ENCODE results near the gene LARP4. TPM values are rescaled to one million over a fixed set of nuclear protein-coding genes. Genes with fewer than 3 reads are reported as not detected.
A peak's percentile ranks its signal among the peaks of the same experiment; 100 is the strongest.

Gene LARP4
- total and polyA plus RNA-seq, 2 donors (not counting 3 experiments of a cell fraction or from before 2014, with no cell fraction given), result 8.9 to 69.6 TPM

DNA sequence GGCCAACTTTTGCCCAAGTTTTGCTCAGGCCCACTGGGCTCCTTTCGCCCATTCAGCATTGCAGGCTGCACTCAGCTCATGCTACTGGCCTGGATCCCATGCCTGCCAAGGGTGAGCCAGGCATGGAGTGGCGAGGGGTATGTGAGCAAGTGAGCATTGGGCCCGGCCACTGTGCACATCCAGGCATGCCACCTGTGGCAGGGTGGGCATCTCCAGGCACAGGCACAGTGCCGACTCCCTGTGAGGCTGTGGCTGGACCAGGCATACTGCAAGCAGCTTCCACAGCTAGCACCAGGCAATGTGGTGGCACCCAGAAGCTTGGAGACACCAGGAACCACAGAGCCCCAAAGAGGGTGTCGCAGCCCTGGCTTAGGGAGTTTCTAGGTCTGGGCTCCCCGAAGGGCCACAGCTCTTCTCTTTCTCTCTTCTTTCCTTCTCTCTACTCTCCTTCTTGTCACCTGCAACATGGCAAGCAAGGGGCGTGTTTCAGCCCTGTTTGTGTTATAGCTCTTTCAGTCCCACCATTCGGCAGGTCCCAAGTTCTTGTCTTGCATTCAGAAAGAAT is 19.8 kb upstream of the LARP4 start:
- POLR2A ChIA-PET, result no interaction called here

DNA sequence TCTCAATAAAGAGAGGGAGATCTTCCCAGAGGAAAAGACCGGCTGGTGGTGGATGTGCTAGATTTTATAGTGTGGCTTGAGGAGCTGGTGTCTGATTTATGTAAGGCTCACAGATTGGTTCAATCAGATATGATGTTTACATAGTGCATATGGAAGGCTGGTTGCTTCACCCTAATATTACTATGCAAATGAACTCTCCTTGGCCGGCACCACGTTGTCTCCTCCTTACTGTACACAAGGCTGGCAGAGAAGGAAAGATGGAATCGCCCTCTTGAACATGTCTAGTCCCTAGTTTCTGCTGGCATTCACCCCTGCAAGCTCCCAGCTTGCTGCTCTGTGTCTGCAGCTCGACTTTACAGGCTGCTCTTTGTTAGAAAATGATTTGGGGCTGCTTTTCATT is 13.2 kb upstream of the LARP4 start:
- Histone ChIP-seq H3K4me1 (ENCODE audit: control insufficient read depth, extremely low read depth, insufficient read depth, low read length) (peaks cover 15% of the 10 kb centered on the region), H3K79me2 (ENCODE audit: control insufficient read depth, insufficient read depth, low read length) (no peaks in the 10 kb centered on the region), H3K4me2 (ENCODE audit: insufficient read depth, low read length) (no peak overlapping the region), H3K36me3 (ENCODE audit: control insufficient read depth in 2 of 2, extremely low read depth in 1 of 2, insufficient read depth in 2 of 2, low read length in 2 of 2) (no peaks in the 10 kb centered on the region), H2AFZ (ENCODE audit: low read depth, low read length) (peak overlapping the region; percentile 46), H3K4me3 (replicated peaks in 1 of 3; ENCODE audit: insufficient read depth in 1 of 3, low read depth in 1 of 3, low read length in 3 of 3) (no peak overlapping the region), H3K9me3 (replicated peaks; ENCODE audit: control insufficient read depth, insufficient read depth, low read length) (no peaks in the 10 kb centered on the region), H4K20me1 (replicated peaks; ENCODE audit: control insufficient read depth, extremely low read depth, insufficient read depth, low read length) (no peaks in the 10 kb centered on the region), H3K9ac (replicated peaks; ENCODE audit: extremely low read depth, insufficient read depth, low read length) (no peak overlapping the region), H3K27me3 (ENCODE audit: control insufficient read depth in 2 of 2, insufficient read depth in 2 of 2, low read length in 2 of 2) (no peaks in the 10 kb centered on the region), H3K9me1 (replicated peaks; ENCODE audit: control insufficient read depth, extremely low read depth, insufficient read depth, low read length) (no peaks in the 10 kb centered on the region), H3K27ac (ENCODE audit: insufficient read depth, low read depth, low read length) (no peak overlapping the region)
- BruUV-seq (replicated peaks), result no TSS peak
- CTCF ChIA-PET, result no interaction called here
- TF ChIP-seq, protein P1, sequence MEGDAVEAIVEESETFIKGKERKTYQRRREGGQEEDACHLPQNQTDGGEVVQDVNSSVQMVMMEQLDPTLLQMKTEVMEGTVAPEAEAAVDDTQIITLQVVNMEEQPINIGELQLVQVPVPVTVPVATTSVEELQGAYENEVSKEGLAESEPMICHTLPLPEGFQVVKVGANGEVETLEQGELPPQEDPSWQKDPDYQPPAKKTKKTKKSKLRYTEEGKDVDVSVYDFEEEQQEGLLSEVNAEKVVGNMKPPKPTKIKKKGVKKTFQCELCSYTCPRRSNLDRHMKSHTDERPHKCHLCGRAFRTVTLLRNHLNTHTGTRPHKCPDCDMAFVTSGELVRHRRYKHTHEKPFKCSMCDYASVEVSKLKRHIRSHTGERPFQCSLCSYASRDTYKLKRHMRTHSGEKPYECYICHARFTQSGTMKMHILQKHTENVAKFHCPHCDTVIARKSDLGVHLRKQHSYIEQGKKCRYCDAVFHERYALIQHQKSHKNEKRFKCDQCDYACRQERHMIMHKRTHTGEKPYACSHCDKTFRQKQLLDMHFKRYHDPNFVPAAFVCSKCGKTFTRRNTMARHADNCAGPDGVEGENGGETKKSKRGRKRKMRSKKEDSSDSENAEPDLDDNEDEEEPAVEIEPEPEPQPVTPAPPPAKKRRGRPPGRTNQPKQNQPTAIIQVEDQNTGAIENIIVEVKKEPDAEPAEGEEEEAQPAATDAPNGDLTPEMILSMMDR (IDR thresholded peaks at IDR 0.05; ENCODE audit: extremely low read depth in 1 of 2, insufficient read depth in 1 of 2, low read depth in 1 of 2, low read length in 2 of 2), result no peak
- TF ChIP-seq GATA2 (IDR thresholded peaks at IDR 0.05; ENCODE audit: insufficient read depth, insufficient read length, low read depth, low read length), result no peak
- TF ChIP-seq, protein P2, sequence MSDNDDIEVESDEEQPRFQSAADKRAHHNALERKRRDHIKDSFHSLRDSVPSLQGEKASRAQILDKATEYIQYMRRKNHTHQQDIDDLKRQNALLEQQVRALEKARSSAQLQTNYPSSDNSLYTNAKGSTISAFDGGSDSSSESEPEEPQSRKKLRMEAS (IDR thresholded peaks at IDR 0.05; ENCODE audit: insufficient read depth, insufficient read length), result no peak
- TF ChIP-seq FOS (IDR thresholded peaks at IDR 0.05; ENCODE audit: borderline replicate concordance, insufficient read depth, low read length), result no peak
- TF ChIP-seq EZH2 (IDR thresholded peaks at IDR 0.05; ENCODE audit: borderline replicate concordance, low read depth, low read length, severe bottlenecking), result no peak
- TF ChIP-seq POLR2AphosphoS5 (IDR thresholded peaks at IDR 0.05; ENCODE audit: insufficient read depth, low read depth, low read length), result no peak
- no peak for TF ChIP-seq JUN (IDR thresholded peaks at IDR 0.05; ENCODE audit: borderline replicate concordance, insufficient read depth, insufficient read length, low read depth)
- no peak for TF ChIP-seq POLR2A (IDR thresholded peaks at IDR 0.05; ENCODE audit: low read depth, low read length)
- no peak for TF ChIP-seq MYC (IDR thresholded peaks at IDR 0.05; ENCODE audit: low read depth, low read length)
- POLR2A ChIA-PET, result no interaction called here
- intact Hi-C loops (cut with micrococcal nuclease) (no loop called here), dilution Hi-C loops (cut with MboI; ENCODE audit: extremely low pct_ligation_motif_present, low sequenced_read_pairs) (no loop called here)
- no peak for DNase-seq (ENCODE audit: low read depth, low spot score)
- no peak for FAIRE-seq

More for the DNA sequence above, 19.8 kb upstream of the LARP4 start:
- no peaks in the 10 kb centered on the region for H3K4me1 ChIP-seq (ENCODE audit: control insufficient read depth, extremely low read depth, insufficient read depth, low read length)
- H3K9me1 ChIP-seq (replicated peaks; ENCODE audit: control insufficient read depth, extremely low read depth, insufficient read depth, low read length), result no peaks in the 10 kb centered on the region
- H3K27me3 ChIP-seq (ENCODE audit: control insufficient read depth in 2 of 2, insufficient read depth in 2 of 2, low read length in 2 of 2), result no peaks in the 10 kb centered on the region
- BruUV-seq (replicated peaks), result no TSS peak
- no peaks in the 10 kb centered on the region for H3K79me2 ChIP-seq (ENCODE audit: control insufficient read depth, insufficient read depth, low read length)
- intact Hi-C loops (cut with micrococcal nuclease), result no loop called here
- H2AFZ ChIP-seq (ENCODE audit: low read depth, low read length), result no peak overlapping the region
- H3K4me3 ChIP-seq (replicated peaks in 1 of 3; ENCODE audit: insufficient read depth in 1 of 3, low read depth in 1 of 3, low read length in 3 of 3), result no peak overlapping the region
- CTCF ChIA-PET, result no interaction called here
- no peaks in the 10 kb centered on the region for H3K9me3 ChIP-seq (replicated peaks; ENCODE audit: control insufficient read depth, insufficient read depth, low read length)
- FAIRE-seq, result no peak
- H3K4me2 ChIP-seq (ENCODE audit: insufficient read depth, low read length), result no peak overlapping the region
- no peaks in the 10 kb centered on the region for H3K36me3 ChIP-seq (ENCODE audit: control insufficient read depth in 2 of 2, extremely low read depth in 1 of 2, insufficient read depth in 2 of 2, low read length in 2 of 2)
- H3K27ac ChIP-seq (ENCODE audit: insufficient read depth, low read depth, low read length), result no peak overlapping the region
- dilution Hi-C loops (cut with MboI; ENCODE audit: extremely low pct_ligation_motif_present, low sequenced_read_pairs), result no loop called here
- no peak overlapping the region for H3K9ac ChIP-seq (replicated peaks; ENCODE audit: extremely low read depth, insufficient read depth, low read length)
- H4K20me1 ChIP-seq (replicated peaks; ENCODE audit: control insufficient read depth, extremely low read depth, insufficient read depth, low read length), result no peaks in the 10 kb centered on the region
- TF ChIP-seq MYC (IDR thresholded peaks at IDR 0.05; ENCODE audit: low read depth, low read length) (no peak), GATA2 (IDR thresholded peaks at IDR 0.05; ENCODE audit: insufficient read depth, insufficient read length, low read depth, low read length) (no peak), POLR2A (IDR thresholded peaks at IDR 0.05; ENCODE audit: low read depth, low read length) (no peak), POLR2AphosphoS5 (IDR thresholded peaks at IDR 0.05; ENCODE audit: insufficient read depth, low read depth, low read length) (no peak), FOS (IDR thresholded peaks at IDR 0.05; ENCODE audit: borderline replicate concordance, insufficient read depth, low read length) (no peak)
- TF ChIP-seq, protein P1 (IDR thresholded peaks at IDR 0.05; ENCODE audit: extremely low read depth in 1 of 2, insufficient read depth in 1 of 2, low read depth in 1 of 2, low read length in 2 of 2), result no peak
- no peak for DNase-seq (ENCODE audit: low read depth, low spot score)
